ENCODE results near the gene TPMT. TPM values are rescaled to one million over a fixed set of nuclear protein-coding genes. Genes with fewer than 3 reads are reported as not detected.

TPMT gene
- total RNA-seq, result 8.2 and 9.3 TPM in 2 replicates
- long read RNA-seq, transcript TPMT-201 (9 exons, 3,181 nt), result major isoform, 54 of 74 reads
- long read RNA-seq, partial matches to known transcripts, result 5 of 74 reads
- long read RNA-seq, other reads (novel, unspliced or antisense), result 15 of 74 reads

GRCh38 chr6:18154507-18155149, at the start of gene TPMT:
Gene TPMT (minus strand): TSS chr6:18155077. CDS start chr6:18149127, 5,950 bp downstream.
- Mint-ChIP-seq H3K36me3 (ENCODE audit: insufficient read depth) (no peaks in the 10 kb centered on the region), H3K27me3 (no peaks in the 10 kb centered on the region), H3K4me1 (ENCODE audit: low read depth) (peaks cover 23% of the 10 kb centered on the region), H3K9me3 (ENCODE audit: low read depth) (no peaks in the 10 kb centered on the region), H3K4me3 (ENCODE audit: low read depth) (peak within 1 kb of the TSS; percentile 98), H3K27ac (peak within 1 kb of the TSS; percentile 99)
- DNase-seq (ENCODE audit: low spot score, unreplicated experiment), result no peak
- no peak for TF ChIP-seq CTCF (IDR thresholded peaks at IDR 0.05; ENCODE audit: unreplicated experiment)

- no peak overlapping the region for H3K27ac Mint-ChIP-seq
- H3K27me3 Mint-ChIP-seq, result no peaks in the 10 kb centered on the region
- TF ChIP-seq CTCF (IDR thresholded peaks at IDR 0.05; ENCODE audit: unreplicated experiment), result no peak
- no peaks in the 10 kb centered on the region for H3K4me1 Mint-ChIP-seq (ENCODE audit: low read depth)
- no peaks in the 10 kb centered on the region for H3K9me3 Mint-ChIP-seq (ENCODE audit: low read depth)
- no peak for DNase-seq (ENCODE audit: low spot score, unreplicated experiment)
- no peak overlapping the region for H3K4me3 Mint-ChIP-seq (ENCODE audit: low read depth)
- peaks cover 10% of the 10 kb centered on the region for H3K36me3 Mint-ChIP-seq (ENCODE audit: insufficient read depth)
Measured at GRCh38 chr6:18203786-18204185, 48.9 kb upstream of the TPMT start.

GRCh38 chr6:18192026-18192425, 37.1 kb upstream of the TPMT start:
- Mint-ChIP-seq H3K27ac (no peak overlapping the region), H3K27me3 (no peaks in the 10 kb centered on the region), H3K4me3 (ENCODE audit: low read depth) (no peak overlapping the region), H3K36me3 (ENCODE audit: insufficient read depth) (peaks cover 14% of the 10 kb centered on the region), H3K9me3 (ENCODE audit: low read depth) (no peaks in the 10 kb centered on the region), H3K4me1 (ENCODE audit: low read depth) (no peaks in the 10 kb centered on the region)
- no peak for DNase-seq (ENCODE audit: low spot score, unreplicated experiment)
- no peak for TF ChIP-seq CTCF (IDR thresholded peaks at IDR 0.05; ENCODE audit: unreplicated experiment)

- no peak for TF ChIP-seq CTCF (IDR thresholded peaks at IDR 0.05; ENCODE audit: unreplicated experiment)
- no peaks in the 10 kb centered on the region for H3K4me1 Mint-ChIP-seq (ENCODE audit: low read depth)
- no peak overlapping the region for H3K4me3 Mint-ChIP-seq (ENCODE audit: low read depth)
- no peaks in the 10 kb centered on the region for H3K27me3 Mint-ChIP-seq
- no peak for DNase-seq (ENCODE audit: low spot score, unreplicated experiment)
- H3K27ac Mint-ChIP-seq, result no peak overlapping the region
- no peaks in the 10 kb centered on the region for H3K9me3 Mint-ChIP-seq (ENCODE audit: low read depth)
- peaks cover 5% of the 10 kb centered on the region for H3K36me3 Mint-ChIP-seq (ENCODE audit: insufficient read depth)
Measured at GRCh38 chr6:18189196-18189595, 34.3 kb upstream of the TPMT start.

- peaks cover 8% of the 10 kb centered on the region for H3K36me3 Mint-ChIP-seq (ENCODE audit: insufficient read depth)
- H3K9me3 Mint-ChIP-seq (ENCODE audit: low read depth), result no peaks in the 10 kb centered on the region
- no peak for DNase-seq (ENCODE audit: low spot score, unreplicated experiment)
- no peak overlapping the region for H3K27ac Mint-ChIP-seq
- TF ChIP-seq CTCF (IDR thresholded peaks at IDR 0.05; ENCODE audit: unreplicated experiment), result no peak
- no peaks in the 10 kb centered on the region for H3K4me1 Mint-ChIP-seq (ENCODE audit: low read depth)
- H3K4me3 Mint-ChIP-seq (ENCODE audit: low read depth), result no peak overlapping the region
- no peaks in the 10 kb centered on the region for H3K27me3 Mint-ChIP-seq
Measured at GRCh38 chr6:18187701-18188100, 32.8 kb upstream of the TPMT start.

Data from progenitor cell of endocrine pancreas (in vitro differentiated cells).